ENCODE results near the gene TMEM117.
A peak's percentile ranks its signal among the peaks of the same experiment; 100 is the strongest.

The TMEM117 gene

DNA sequence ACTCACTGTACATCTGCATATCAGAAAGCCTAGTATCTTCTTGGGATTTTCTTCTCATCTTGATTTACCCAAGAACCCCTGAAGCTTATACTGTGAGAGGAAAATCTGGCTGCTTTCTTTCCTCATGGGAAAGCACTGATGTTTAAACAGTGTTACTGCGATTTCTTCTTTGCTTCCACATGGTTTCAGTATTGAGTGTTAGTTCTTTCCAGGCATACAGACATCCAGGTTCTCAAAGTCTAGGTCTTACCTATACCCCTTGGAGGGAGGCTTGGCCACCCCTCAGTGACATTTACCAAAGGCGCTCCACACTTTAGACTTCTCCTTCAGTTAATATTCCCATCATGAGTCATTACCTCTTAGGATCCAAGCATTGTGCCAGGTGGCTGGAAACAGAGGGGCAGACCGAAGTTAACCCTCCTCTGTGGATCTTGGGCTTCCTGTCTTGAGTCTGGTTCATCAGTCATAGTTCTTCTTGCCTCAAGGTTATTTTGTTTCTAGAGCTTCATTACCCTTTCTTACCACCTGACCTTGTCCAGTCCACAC lies 79.1 kb downstream of the TMEM117 start:
- POLR2A ChIA-PET: no interaction called here
- H3K4me3 ChIP-seq (ENCODE audit: low read depth, low read length): no peak overlapping the region
- no peaks in the 10 kb centered on the region for H3K9me3 ChIP-seq (ENCODE audit: control insufficient read depth, insufficient read depth, low read depth, low read length)
- H3K36me3 ChIP-seq (ENCODE audit: control insufficient read depth in 2 of 2, insufficient read depth in 1 of 2, low read length in 2 of 2): no peaks in the 10 kb centered on the region
- H3K27ac ChIP-seq (ENCODE audit: extremely low read depth, low read depth, low read length): no peak overlapping the region
- CTCF ChIA-PET: interaction anchor here (0.7 to 1.5 kb wide), 3 partner anchors 10 to 32 kb away, joined by 3 to 4 read pairs (median 3); no protein-coding TSS in a partner anchor
- H3K4me1 ChIP-seq (ENCODE audit: control insufficient read depth, insufficient read depth, low read length): no peaks in the 10 kb centered on the region
- TF ChIP-seq ZNF140 (tag by site-specific recombination; IDR thresholded peaks at IDR 0.05): no peak
- no peak for TF ChIP-seq ZNF776 (tag by site-specific recombination; IDR thresholded peaks at IDR 0.05; ENCODE audit: borderline replicate concordance)
- no peak for TF ChIP-seq ZNF366 (tag by site-specific recombination; conservative IDR thresholded peaks at IDR 0.05)
- TF ChIP-seq RBAK (tag by site-specific recombination; IDR thresholded peaks at IDR 0.05): no peak
- TF ChIP-seq, protein P1, sequence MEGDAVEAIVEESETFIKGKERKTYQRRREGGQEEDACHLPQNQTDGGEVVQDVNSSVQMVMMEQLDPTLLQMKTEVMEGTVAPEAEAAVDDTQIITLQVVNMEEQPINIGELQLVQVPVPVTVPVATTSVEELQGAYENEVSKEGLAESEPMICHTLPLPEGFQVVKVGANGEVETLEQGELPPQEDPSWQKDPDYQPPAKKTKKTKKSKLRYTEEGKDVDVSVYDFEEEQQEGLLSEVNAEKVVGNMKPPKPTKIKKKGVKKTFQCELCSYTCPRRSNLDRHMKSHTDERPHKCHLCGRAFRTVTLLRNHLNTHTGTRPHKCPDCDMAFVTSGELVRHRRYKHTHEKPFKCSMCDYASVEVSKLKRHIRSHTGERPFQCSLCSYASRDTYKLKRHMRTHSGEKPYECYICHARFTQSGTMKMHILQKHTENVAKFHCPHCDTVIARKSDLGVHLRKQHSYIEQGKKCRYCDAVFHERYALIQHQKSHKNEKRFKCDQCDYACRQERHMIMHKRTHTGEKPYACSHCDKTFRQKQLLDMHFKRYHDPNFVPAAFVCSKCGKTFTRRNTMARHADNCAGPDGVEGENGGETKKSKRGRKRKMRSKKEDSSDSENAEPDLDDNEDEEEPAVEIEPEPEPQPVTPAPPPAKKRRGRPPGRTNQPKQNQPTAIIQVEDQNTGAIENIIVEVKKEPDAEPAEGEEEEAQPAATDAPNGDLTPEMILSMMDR (tag by site-specific recombination; IDR thresholded peaks at IDR 0.05): 0 out of 2 replicates have a peak, but pooled peaks have one; percentile 9
- no peak for TF ChIP-seq ZNF354C (tag by site-specific recombination; IDR thresholded peaks at IDR 0.05; ENCODE audit: borderline replicate concordance, low read depth)
- no peak for TF ChIP-seq ZNF248 (tag by site-specific recombination; IDR thresholded peaks at IDR 0.05)
- TF ChIP-seq ZNF112 (tag by site-specific recombination; IDR thresholded peaks at IDR 0.05): no peak
- peak; percentile 40 for TF ChIP-seq ZNF654 (tag by site-specific recombination; IDR thresholded peaks at IDR 0.05; ENCODE audit: low read depth)
- TF ChIP-seq MEIS1 (CRISPR knock-in tag; IDR thresholded peaks at IDR 0.05; ENCODE audit: borderline replicate concordance): no peak
- TF ChIP-seq ZNF19 (tag by site-specific recombination; IDR thresholded peaks at IDR 0.05; ENCODE audit: low read depth): no peak
- no peak for TF ChIP-seq ZNF266 (tag by site-specific recombination; IDR thresholded peaks at IDR 0.05; ENCODE audit: low read depth)

DNA sequence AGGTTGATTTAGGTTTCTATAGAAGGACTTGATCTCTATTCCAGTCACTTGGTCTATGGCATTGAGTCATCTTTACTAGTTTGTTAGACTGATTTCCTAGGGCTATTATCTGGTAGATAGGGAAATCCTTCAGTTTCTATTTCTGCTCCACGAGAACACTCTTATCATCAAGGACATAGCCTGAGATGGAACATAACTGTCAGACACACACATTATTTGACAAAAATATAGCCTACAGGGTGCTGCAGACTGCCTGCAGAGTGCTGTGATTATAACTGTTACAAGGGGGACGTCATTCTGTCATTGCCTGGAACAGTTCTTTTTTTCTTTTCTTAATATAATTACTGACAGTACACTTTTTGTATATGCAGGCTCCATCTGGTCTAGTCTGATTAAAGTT lies 82.0 kb downstream of the TMEM117 start:
- CTCF ChIA-PET: interaction anchor here (1.1 kb wide), 1 partner anchor 25 kb away, joined by 3 read pairs; no protein-coding TSS in a partner anchor
- no peaks in the 10 kb centered on the region for H3K9me3 ChIP-seq (ENCODE audit: control insufficient read depth, insufficient read depth, low read depth, low read length)
- H3K4me1 ChIP-seq (ENCODE audit: control insufficient read depth, insufficient read depth, low read length): no peaks in the 10 kb centered on the region
- no peak overlapping the region for H3K4me3 ChIP-seq (ENCODE audit: low read depth, low read length)
- TF ChIP-seq GLIS1 (tag by site-specific recombination; IDR thresholded peaks at IDR 0.05) (no peak), GLIS2 (tag by site-specific recombination; IDR thresholded peaks at IDR 0.05) (no peak), ZNF23 (tag by site-specific recombination; IDR thresholded peaks at IDR 0.05; ENCODE audit: borderline replicate concordance) (no peak), ZNF701 (tag by site-specific recombination; IDR thresholded peaks at IDR 0.05) (no peak), KLF10 (tag by site-specific recombination; IDR thresholded peaks at IDR 0.05) (no peak), ZNF747 (tag by site-specific recombination; IDR thresholded peaks at IDR 0.05) (no peak)
- TF ChIP-seq, protein P2, sequence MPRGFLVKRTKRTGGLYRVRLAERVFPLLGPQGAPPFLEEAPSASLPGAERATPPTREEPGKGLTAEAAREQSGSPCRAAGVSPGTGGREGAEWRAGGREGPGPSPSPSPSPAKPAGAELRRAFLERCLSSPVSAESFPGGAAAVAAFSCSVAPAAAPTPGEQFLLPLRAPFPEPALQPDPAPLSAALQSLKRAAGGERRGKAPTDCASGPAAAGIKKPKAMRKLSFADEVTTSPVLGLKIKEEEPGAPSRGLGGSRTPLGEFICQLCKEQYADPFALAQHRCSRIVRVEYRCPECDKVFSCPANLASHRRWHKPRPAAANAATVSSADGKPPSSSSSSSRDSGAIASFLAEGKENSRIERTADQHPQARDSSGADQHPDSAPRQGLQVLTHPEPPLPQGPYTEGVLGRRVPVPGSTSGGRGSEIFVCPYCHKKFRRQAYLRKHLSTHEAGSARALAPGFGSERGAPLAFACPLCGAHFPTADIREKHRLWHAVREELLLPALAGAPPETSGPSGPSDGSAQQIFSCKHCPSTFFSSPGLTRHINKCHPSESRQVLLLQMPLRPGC (tag by site-specific recombination; IDR thresholded peaks at IDR 0.05): no peak
- TF ChIP-seq, protein P3, sequence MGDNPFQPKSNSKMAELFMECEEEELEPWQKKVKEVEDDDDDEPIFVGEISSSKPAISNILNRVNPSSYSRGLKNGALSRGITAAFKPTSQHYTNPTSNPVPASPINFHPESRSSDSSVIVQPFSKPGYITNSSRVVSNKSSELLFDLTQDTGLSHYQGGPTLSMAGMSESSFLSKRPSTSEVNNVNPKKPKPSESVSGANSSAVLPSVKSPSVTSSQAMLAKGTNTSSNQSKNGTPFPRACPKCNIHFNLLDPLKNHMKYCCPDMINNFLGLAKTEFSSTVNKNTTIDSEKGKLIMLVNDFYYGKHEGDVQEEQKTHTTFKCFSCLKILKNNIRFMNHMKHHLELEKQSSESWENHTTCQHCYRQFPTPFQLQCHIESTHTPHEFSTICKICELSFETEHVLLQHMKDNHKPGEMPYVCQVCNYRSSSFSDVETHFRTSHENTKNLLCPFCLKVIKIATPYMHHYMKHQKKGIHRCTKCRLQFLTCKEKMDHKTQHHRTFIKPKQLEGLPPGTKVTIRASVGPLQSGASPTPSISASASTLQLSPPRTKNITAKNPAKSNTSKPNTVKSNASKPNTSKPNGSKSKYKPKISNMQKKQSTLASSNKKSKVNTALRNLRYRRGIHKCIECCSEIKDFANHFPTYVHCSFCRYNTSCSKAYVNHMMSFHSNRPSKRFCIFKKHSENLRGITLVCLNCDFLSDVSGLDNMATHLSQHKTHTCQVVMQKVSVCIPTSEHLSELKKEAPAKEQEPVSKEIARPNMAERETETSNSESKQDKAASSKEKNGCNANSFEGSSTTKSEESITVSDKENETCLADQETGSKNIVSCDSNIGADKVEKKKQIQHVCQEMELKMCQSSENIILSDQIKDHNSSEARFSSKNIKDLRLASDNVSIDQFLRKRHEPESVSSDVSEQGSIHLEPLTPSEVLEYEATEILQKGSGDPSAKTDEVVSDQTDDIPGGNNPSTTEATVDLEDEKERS (tag by site-specific recombination; IDR thresholded peaks at IDR 0.05): no peak
- H3K27ac ChIP-seq (ENCODE audit: extremely low read depth, low read depth, low read length): no peak overlapping the region
- POLR2A ChIA-PET: no interaction called here
- no peaks in the 10 kb centered on the region for H3K36me3 ChIP-seq (ENCODE audit: control insufficient read depth in 2 of 2, insufficient read depth in 1 of 2, low read length in 2 of 2)
